Esophagus (tissue), 2 donors: ENCODE data around the gene DYRK4. TPM values are rescaled to one million over a fixed set of nuclear protein-coding genes. Genes with fewer than 3 reads are reported as not detected.
"Not testable (repeated sequence)": the region's sequence is repeated elsewhere in the genome, so short reads cannot be mapped to it uniquely, and the experiment has no call there.

Source experiments
- H3K27ac ChIP-seq, 2 donors: one replicate each; pipeline ENCODE4 v1.5.1; 2013; ENCODE audit warnings: low read depth in 2 of 2, mild to moderate bottlenecking in 2 of 2, inconsistent platforms in 1 of 2, low read length in 1 of 2, moderate library complexity in 1 of 2
- H3K27me3 ChIP-seq, 2 donors: one replicate each; pipeline ENCODE4 v1.6.1; 2013; ENCODE audit warnings: low read length in 2 of 2, control low read depth in 1 of 2, mild to moderate bottlenecking in 1 of 2; ENCODE audit not compliant: insufficient read depth in 2 of 2, control insufficient read depth in 1 of 2
- H3K36me3 ChIP-seq, 2 donors: one replicate each; pipeline ENCODE4 v1.6.1; 2013; ENCODE audit warnings: low read length in 1 of 2; ENCODE audit not compliant: control insufficient read depth in 2 of 2, insufficient read depth in 2 of 2
- H3K4me1 ChIP-seq, 2 donors: one replicate each; pipeline ENCODE4 v1.6.1; 2013; ENCODE audit warnings: low read length in 1 of 2; ENCODE audit not compliant: control insufficient read depth in 2 of 2, insufficient read depth in 2 of 2
- H3K4me3 ChIP-seq, 2 donors: one replicate each; pipeline ENCODE4 v1.5.1; 2013; ENCODE audit warnings: low read length in 2 of 2, mild to moderate bottlenecking in 2 of 2, low read depth in 1 of 2, moderate library complexity in 1 of 2
- H3K9me3 ChIP-seq, 2 donors: one replicate each; pipeline ENCODE4 v1.6.1; 2013; ENCODE audit warnings: mild to moderate bottlenecking in 2 of 2, low read depth in 1 of 2, low read length in 1 of 2, moderate library complexity in 1 of 2; ENCODE audit not compliant: control insufficient read depth in 2 of 2, insufficient read depth in 1 of 2
- WGBS, 2 donors: extraction: QIAGEN DNeasy Blood & Tissue Kit; methylation state at CpG; one replicate each; pipeline ENCODE4 v1.1.7; 2013; 5-methylcytosine and 5-hydroxymethylcytosine counted together
- polyA plus RNA-seq, 2 donors: library from polyadenylated mRNA; stranded (reverse); fragments of 200-250 nt; gene quantifications; one replicate each; pipeline ENCODE4 v1.2.3, GENCODE V29; 2013
- donor health status: healthy with polysubstance abuse.
- donor health status: Bipolar disorder and iron deficiency.

DYRK4 gene, protein sequence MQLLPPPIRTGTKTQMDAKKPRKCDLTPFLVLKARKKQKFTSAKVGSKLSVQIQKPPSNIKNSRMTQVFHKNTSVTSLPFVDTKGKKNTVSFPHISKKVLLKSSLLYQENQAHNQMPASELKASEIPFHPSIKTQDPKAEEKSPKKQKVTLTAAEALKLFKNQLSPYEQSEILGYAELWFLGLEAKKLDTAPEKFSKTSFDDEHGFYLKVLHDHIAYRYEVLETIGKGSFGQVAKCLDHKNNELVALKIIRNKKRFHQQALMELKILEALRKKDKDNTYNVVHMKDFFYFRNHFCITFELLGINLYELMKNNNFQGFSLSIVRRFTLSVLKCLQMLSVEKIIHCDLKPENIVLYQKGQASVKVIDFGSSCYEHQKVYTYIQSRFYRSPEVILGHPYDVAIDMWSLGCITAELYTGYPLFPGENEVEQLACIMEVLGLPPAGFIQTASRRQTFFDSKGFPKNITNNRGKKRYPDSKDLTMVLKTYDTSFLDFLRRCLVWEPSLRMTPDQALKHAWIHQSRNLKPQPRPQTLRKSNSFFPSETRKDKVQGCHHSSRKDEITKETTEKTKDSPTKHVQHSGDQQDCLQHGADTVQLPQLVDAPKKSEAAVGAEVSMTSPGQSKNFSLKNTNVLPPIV
- 10 to 100 TPM; 27.1 to 34.7 TPM for polyA plus RNA-seq

DNA sequence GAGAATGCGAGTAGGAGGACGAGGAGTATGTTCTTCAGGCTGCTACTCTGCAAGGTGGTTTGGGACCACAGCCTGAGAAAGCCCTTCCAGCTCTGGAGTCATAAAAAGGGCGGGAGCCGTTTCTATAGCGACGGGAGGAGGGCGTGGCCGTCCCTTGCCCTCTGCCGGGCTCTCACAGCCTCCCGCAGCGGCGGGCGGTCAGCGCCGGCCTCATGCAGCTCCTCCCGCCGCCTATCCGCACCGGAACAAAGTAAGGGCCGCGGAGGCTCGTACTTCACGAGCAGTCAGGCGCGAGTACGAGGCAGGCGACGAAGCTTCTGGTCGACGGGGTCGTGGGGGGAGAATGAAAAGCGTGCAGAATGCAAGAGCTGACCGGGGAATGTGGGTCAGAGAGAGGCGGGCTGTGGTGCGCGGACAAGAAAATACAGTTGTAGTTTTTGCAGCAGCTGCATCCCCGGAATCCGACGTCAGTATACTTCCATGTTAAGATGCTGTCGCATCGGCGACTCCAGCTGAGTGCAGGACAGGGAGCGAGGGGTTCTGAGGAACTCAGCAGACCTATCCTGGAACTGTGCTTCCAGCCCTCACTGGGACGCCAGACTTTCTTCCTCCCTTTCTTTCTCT is at the start of gene DYRK4:
TSS of gene DYRK4 (plus strand) at position 175 of the 624 bp plus-strand sequence. CDS start at position 213, 38 bp downstream.
- 13 to 18% methylated on average over 44 of the region's 44 CpGs for WGBS, 2 donors
- no peaks in the 10 kb centered on the region for H3K9me3 ChIP-seq
- no peaks in the 10 kb centered on the region for H3K36me3 ChIP-seq
- no peak within 1 kb of the TSS for H3K27ac ChIP-seq
- peak within 1 kb of the TSS; percentile 8 to 39 for H3K4me3 ChIP-seq
- H3K27me3 ChIP-seq = no peaks in the 10 kb centered on the region
- no peaks in the 10 kb centered on the region for H3K4me1 ChIP-seq

DNA sequence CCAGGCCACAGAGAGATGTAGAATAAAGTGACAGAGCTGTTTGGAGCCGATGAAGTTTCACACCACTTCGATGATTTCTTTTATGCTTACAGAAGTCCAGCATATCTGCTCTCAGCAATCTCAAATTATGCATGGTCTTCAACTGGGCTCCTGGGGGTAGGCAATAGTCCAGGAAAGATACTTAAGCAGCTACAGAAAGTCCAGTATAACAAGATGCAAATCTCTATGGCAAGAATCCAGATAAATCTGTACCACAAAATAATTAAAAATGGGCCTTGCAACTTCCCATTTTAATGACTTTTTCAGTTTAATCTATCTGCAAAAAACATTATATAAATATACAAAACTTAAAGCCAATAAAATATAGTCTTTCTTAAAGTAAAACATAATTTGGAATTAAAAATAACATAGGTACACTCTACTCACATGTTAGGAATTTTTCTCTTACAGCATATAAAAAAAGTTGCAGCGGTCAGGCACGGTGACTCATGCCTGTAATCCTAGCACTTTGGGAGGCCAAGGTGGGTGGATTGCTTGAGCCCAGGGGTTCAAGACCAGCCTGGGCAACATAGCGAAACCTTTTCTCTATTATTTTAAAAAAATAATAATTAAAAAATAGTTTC is 43.8 kb upstream of the DYRK4 start:
- Histone ChIP-seq H3K27me3 (no peaks in the 10 kb centered on the region), H3K27ac (no peak overlapping the region), H3K9me3 (no peaks in the 10 kb centered on the region), H3K4me3 (no peak overlapping the region), H3K4me1 (no peaks in the 10 kb centered on the region), H3K36me3 (peaks cover 2% of the 10 kb centered on the region in 2 donors)
- 81 to 87% methylated on average over 5 of the region's 5 CpGs for WGBS, 2 donors

DNA sequence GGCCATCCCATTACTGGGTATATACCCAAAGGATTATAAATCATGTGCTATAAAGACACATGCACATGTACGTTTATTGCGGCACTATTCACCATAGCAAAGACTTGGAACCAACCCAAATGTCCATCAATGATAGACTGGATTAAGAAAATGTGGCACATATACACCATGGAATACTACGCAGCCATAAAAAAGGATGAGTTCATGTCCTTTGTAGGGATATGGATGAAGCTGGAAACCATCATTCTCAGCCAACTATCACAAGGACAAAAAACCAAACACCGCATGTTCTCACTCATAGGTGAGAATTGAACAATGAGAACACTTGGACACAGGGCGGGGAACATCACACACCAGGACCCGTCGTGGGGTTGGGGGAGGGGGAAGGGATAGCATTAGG is 38.6 kb upstream of the DYRK4 start:
- not testable (repeated sequence) for H3K4me1 ChIP-seq, H3K27ac ChIP-seq, H3K27me3 ChIP-seq, H3K4me3 ChIP-seq, H3K9me3 ChIP-seq, H3K36me3 ChIP-seq
- WGBS, 2 donors = 96 to 98% methylated on average over 7 of the region's 7 CpGs

DNA sequence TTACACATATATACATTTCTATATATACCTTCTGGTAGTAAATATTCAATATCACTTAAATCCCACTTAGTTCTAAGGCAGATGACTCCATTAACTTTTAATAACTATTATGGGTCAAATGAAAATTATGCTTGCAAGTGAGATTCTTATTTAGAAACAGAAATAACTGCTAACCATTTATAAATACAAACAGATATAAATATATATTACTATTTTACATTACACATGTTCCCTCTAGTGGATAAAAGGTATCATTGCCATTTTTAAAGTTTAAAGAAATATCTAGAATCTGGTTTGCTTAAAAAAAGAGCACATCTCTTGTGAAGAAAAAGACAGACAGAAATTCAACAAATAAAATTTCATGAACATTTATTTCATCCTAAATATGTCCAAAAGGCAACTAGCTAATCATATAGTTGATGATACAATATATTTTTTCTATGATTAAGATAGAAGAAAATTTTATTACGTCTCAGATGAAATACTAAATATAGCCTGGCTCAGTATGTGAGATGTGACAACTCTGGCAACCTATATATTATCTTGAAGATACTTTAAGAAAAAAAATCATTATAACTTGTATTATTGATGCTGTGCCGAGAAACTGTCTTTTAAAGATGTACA is 35.0 kb upstream of the DYRK4 start:
- no peaks in the 10 kb centered on the region for H3K36me3 ChIP-seq

DNA sequence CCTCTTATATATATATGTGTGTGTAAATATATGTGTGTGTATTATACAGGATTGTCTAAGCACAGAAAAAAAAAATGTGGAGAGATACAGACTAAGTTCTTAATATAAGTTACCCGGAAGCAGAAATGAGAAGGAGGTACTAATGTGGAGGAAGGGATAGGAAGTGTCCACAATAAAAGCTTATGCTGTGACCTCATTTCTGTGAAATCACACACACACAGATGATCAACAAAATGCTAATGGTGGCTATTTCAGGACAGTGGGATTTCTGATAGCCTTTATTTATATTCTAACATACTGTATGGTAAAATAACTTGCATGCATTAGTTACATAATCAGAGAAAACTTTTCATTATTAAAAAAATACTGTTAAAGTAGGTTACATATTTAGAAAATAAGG is 31.8 kb upstream of the DYRK4 start:
- no peaks in the 10 kb centered on the region for H3K4me1 ChIP-seq
- H3K27ac ChIP-seq = no peak overlapping the region
- H3K4me3 ChIP-seq = no peak overlapping the region
- H3K9me3 ChIP-seq = no peaks in the 10 kb centered on the region
- WGBS, 2 donors = 78 to 91% methylated on average over 1 of the region's 1 CpG
- no peaks in the 10 kb centered on the region for H3K36me3 ChIP-seq
- no peaks in the 10 kb centered on the region for H3K27me3 ChIP-seq

More for the DNA sequence above, 35.0 kb upstream of the DYRK4 start:
- H3K27me3 ChIP-seq = no peaks in the 10 kb centered on the region
- H3K4me3 ChIP-seq = no peak overlapping the region
- WGBS, 2 donors = 97 to 99% methylated on average over 2 of the region's 2 CpGs
- H3K9me3 ChIP-seq = no peaks in the 10 kb centered on the region
- no peak overlapping the region for H3K27ac ChIP-seq
- H3K4me1 ChIP-seq = no peaks in the 10 kb centered on the region

DNA sequence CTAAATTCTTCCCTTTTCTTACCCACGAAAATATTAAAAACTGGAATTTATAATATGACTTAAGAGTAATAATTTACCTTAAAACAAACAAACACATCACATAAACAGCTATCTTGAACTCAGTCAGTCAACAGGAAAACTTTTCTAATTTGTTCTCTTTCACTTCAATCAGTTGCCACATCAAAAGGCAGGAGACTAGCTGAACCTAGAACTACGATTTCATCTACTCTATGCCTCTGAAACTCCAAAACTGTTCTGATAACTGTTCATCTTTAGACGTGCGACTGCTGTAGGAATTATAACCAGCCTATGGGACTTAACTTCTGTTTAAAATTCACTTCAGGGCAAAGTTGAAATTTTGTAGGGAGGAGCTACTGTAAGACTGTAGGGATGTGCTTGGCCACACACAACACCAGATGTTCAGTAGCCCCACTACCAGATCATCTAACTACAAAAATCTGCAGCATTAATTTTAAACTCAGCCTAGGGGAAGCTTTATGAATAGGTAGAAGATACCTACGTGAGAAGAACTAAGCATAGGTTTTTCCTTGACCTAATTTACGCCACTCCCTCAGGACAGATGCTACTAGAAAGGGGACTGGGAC is 30.9 kb upstream of the DYRK4 start:
- no peaks in the 10 kb centered on the region for H3K36me3 ChIP-seq
- no peak overlapping the region for H3K27ac ChIP-seq
- 77 to 83% methylated on average over 6 of the region's 6 CpGs for WGBS, 2 donors
- no peaks in the 10 kb centered on the region for H3K27me3 ChIP-seq
- no peaks in the 10 kb centered on the region for H3K4me1 ChIP-seq
- H3K4me3 ChIP-seq = no peak overlapping the region
- H3K9me3 ChIP-seq = no peaks in the 10 kb centered on the region

DNA sequence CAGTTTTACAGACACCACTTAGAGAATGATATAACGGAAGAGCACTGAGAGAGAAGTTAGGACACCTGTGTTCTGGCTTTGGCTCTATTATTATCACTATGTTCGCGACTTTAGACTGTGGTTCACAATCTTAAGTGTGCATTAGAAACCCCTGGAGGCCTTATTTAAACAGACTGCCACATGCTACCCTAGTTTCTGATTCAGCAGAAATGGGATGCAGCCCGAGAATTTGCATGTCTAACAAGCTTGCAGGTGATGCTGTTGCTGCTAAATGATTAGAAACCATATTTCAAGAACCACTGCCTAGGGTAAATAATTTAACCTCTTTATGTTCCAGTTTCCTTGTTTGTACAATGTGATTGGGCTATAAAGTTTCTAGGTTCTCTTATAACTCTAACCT is 26.9 kb upstream of the DYRK4 start:
- no peaks in the 10 kb centered on the region for H3K27me3 ChIP-seq
- no peaks in the 10 kb centered on the region for H3K4me1 ChIP-seq
- no peaks in the 10 kb centered on the region for H3K9me3 ChIP-seq
- H3K4me3 ChIP-seq = no peak overlapping the region
- no peaks in the 10 kb centered on the region for H3K36me3 ChIP-seq
- WGBS, 2 donors = 91 to 96% methylated on average over 4 of the region's 4 CpGs
- H3K27ac ChIP-seq = no peak overlapping the region

DNA sequence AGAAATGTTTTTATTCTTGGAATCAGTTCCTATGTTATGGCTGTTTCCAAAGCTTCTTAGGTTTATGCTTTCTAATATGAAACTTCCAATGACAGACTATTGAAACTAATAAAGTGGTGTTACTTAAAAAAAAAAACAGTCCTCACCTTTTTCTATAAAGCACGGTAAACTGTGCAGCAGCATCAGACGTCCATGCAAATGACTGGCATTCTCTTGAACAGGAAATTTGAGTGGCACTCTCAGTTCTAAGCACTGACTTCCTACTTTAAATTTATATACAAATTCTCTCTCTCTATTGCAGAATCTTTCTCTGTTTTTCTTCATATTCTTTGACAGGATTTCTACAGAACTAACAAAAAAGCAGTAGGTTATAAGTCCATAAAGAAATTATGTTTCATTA is 26.1 kb upstream of the DYRK4 start:
- Histone ChIP-seq H3K4me1 (no peaks in the 10 kb centered on the region), H3K36me3 (no peaks in the 10 kb centered on the region), H3K9me3 (no peaks in the 10 kb centered on the region), H3K4me3 (no peak overlapping the region), H3K27me3 (no peaks in the 10 kb centered on the region), H3K27ac (no peak overlapping the region)
- WGBS, 2 donors = 72 to 75% methylated on average over 2 of the region's 2 CpGs
